Upper lobe of left lung (tissue), 6 donors: Measurements from ENCODE around the gene ITPR2. TPM values are rescaled to one million over a fixed set of nuclear protein-coding genes. Genes with fewer than 3 reads are reported as not detected.
"Not testable (repeated sequence)": the region's sequence is repeated elsewhere in the genome, so short reads cannot be mapped to it uniquely, and the experiment has no call there.

Experiments used
- ATAC-seq, 2 donors: fragments of 200-7000 bp; cut with Tn5 transposase; one replicate each; pipeline ENCODE4 v1.9.1; 2022; ENCODE audit warnings: mild to moderate bottlenecking in 2 of 2, moderate library complexity in 2 of 2; ENCODE audit not compliant: low FRiP score in 2 of 2
- DNase-seq, 2 donors: peaks; one replicate each; pipeline ENCODE4 v3.0.0-alpha.2; 2019 to 2020
- H3K27ac ChIP-seq, 4 donors: fragments of 200-600 bp; sonication (generic); one replicate each; pipeline ENCODE4 v1.5.1; 2016 to 2019
- H3K27me3 ChIP-seq, 4 donors: fragments of 200-600 bp; sonication (generic); one replicate each; pipeline ENCODE4 v1.5.1; 2017 to 2019
- H3K36me3 ChIP-seq, 4 donors: fragments of 200-600 bp; sonication (generic); one replicate each; pipeline ENCODE4 v1.5.1; 2016 to 2019
- H3K4me1 ChIP-seq, 4 donors: fragments of 200-600 bp; sonication (generic); one replicate each; pipeline ENCODE4 v1.5.1; 2018 to 2019
- H3K4me3 ChIP-seq, 4 donors: fragments of 200-600 bp; sonication (generic); one replicate each; pipeline ENCODE4 v1.5.1; 2017 to 2019; ENCODE audit warnings: mild to moderate bottlenecking in 2 of 4, moderate library complexity in 1 of 4
- H3K9me3 ChIP-seq, 4 donors: fragments of 200-600 bp; sonication (generic); one replicate each; pipeline ENCODE4 v1.5.1; 2018 to 2019
- CTCF ChIP-seq, 6 experiments: fragments of 450-650 bp in 4 of 6; fragments of 200-600 bp in 2 of 6; sonication (generic) in 2 of 6; IDR thresholded peaks; one replicate each; pipeline ENCODE4 v1.5.1; 2016 to 2019; ENCODE audit warnings: antibody characterized with exemption in 6 of 6
- EP300 ChIP-seq, 4 donors: sonication (generic); formaldehyde crosslinking; IDR thresholded peaks; one replicate each; pipeline ENCODE4 v1.5.1; 2017; ENCODE audit warnings: antibody characterized with exemption in 4 of 4, control low read depth in 2 of 4
- POLR2A ChIP-seq, 4 donors: fragments of 450-650 bp; IDR thresholded peaks; one replicate each; pipeline ENCODE4 v1.5.1; 2016 to 2017; ENCODE audit warnings: antibody characterized with exemption in 4 of 4, mild to moderate bottlenecking in 2 of 4
- POLR2AphosphoS5 ChIP-seq, 2 donors: sonication (generic); formaldehyde crosslinking; IDR thresholded peaks; one replicate each; pipeline ENCODE4 v1.5.1; 2017; ENCODE audit warnings: antibody characterized with exemption in 2 of 2
- WGBS, 2 donors: methylation state at CpG; one replicate each; pipeline ENCODE4 v1.1.5; 2017 to 2018; 5-methylcytosine and 5-hydroxymethylcytosine counted together
- total RNA-seq, 6 donors: library from RNA; depleted of rRNA in 4 of 6; stranded (reverse); fragments of >200 nt in 4 of 6; gene quantifications; one replicate each; pipeline versions ENCODE4 v1.1.0 to v1.2.1, GENCODE V29; 2016 to 2021
- donor health status: DM: no; HTN: no; CAD: no; lungs with moderate emphysema.
- donor health status: DM: no; HTN: yes; CAD: no; lungs with severe emphysema.

Gene ITPR2
- total RNA-seq, 6 donors from 2014 or later: 35.5 to 115 (median 45.0) TPM

GRCh38 chr12:26838888-26839416, 6.0 kb upstream of the ITPR2 start:
- no peak overlapping the region for H3K4me3 ChIP-seq
- no peaks in the 10 kb centered on the region for H3K9me3 ChIP-seq
- H3K27ac ChIP-seq: no peak overlapping the region
- H3K4me1 ChIP-seq: peaks cover 0 to 3% (median 0%) of the 10 kb centered on the region in 4 donors
- ATAC-seq: no peak
- no peaks in the 10 kb centered on the region for H3K27me3 ChIP-seq
- peak in 1 of 2 donors; percentile 85 for DNase-seq
- WGBS, 2 donors: 95 to 97% methylated on average over 6 to 22 of the region's 24 CpGs
- H3K36me3 ChIP-seq: no peaks in the 10 kb centered on the region
- TF ChIP-seq EP300 (IDR thresholded peaks at IDR 0.05): no peak
- TF ChIP-seq POLR2AphosphoS5 (IDR thresholded peaks at IDR 0.05): no peak
- TF ChIP-seq POLR2A (IDR thresholded peaks at IDR 0.05): no peak
- no peak for TF ChIP-seq CTCF (IDR thresholded peaks at IDR 0.05)

GRCh38 chr12:26836201-26836600, 3.2 kb upstream of the ITPR2 start:
- no peaks in the 10 kb centered on the region for H3K27me3 ChIP-seq

GRCh38 chr12:26834503-26835060, 1.6 kb upstream of the ITPR2 start:
- not testable (repeated sequence) for DNase-seq, H3K27me3 ChIP-seq
- WGBS, 2 donors: 92 to 96% methylated on average over 7 of the region's 7 CpGs

More at GRCh38 chr12:26836201-26836600, 3.2 kb upstream of the ITPR2 start:
- no peaks in the 10 kb centered on the region for H3K36me3 ChIP-seq
- H3K9me3 ChIP-seq: no peaks in the 10 kb centered on the region
- TF ChIP-seq CTCF (IDR thresholded peaks at IDR 0.05): no peak
- DNase-seq (no peak), ATAC-seq (no peak)
- H3K4me3 ChIP-seq: no peak overlapping the region
- H3K4me1 ChIP-seq: peaks cover 2 to 9% (median 3%) of the 10 kb centered on the region in 4 donors
- H3K27ac ChIP-seq: no peak overlapping the region
- 96 to 98% methylated on average over 2 of the region's 2 CpGs for WGBS, 2 donors

GRCh38 chr12:26833743-26834490, 923 bp upstream of the ITPR2 start:
- Histone ChIP-seq H3K27ac (peak overlapping the region; percentile 54 to 98 (median 98)), H3K27me3 (no peaks in the 10 kb centered on the region), H3K4me1 (peaks cover 4 to 18% (median 11%) of the 10 kb centered on the region in 4 donors), H3K4me3 (peak overlapping the region; percentile 7 to 97 (median 88)), H3K36me3 (no peaks in the 10 kb centered on the region), H3K9me3 (no peaks in the 10 kb centered on the region)
- peak; percentile 38 to 66 for DNase-seq
- TF ChIP-seq CTCF (IDR thresholded peaks at IDR 0.05): no peak
- no peak for TF ChIP-seq EP300 (IDR thresholded peaks at IDR 0.05)
- TF ChIP-seq POLR2A (IDR thresholded peaks at IDR 0.05): no peak
- no peak for TF ChIP-seq POLR2AphosphoS5 (IDR thresholded peaks at IDR 0.05)
- WGBS, 2 donors: 19 to 23% methylated on average over 27 of the region's 27 CpGs
- ATAC-seq: peak in 1 of 2 donors; percentile 10

More at GRCh38 chr12:26834503-26835060, 1.6 kb upstream of the ITPR2 start:
- not testable (repeated sequence) for H3K36me3 ChIP-seq, ATAC-seq, H3K4me3 ChIP-seq, H3K9me3 ChIP-seq
- Histone ChIP-seq H3K4me1 (peaks cover 4 to 18% (median 11%) of the 10 kb centered on the region in 4 donors), H3K27ac (peak overlapping the region in 1 of 4 donors; percentile 98)

GRCh38 chr12:26831951-26832821, 808 bp downstream of the ITPR2 start:
- Histone ChIP-seq H3K27ac (peak overlapping the region; percentile 97 to 98 (median 98)), H3K9me3 (no peaks in the 10 kb centered on the region), H3K27me3 (no peaks in the 10 kb centered on the region), H3K4me3 (peak overlapping the region; percentile 85 to 97 (median 88)), H3K36me3 (no peaks in the 10 kb centered on the region), H3K4me1 (peaks cover 4 to 18% (median 11%) of the 10 kb centered on the region in 4 donors)
- ATAC-seq (peak; percentile 67 to 87), DNase-seq (peak; percentile 75 to 93)
- 0 to 1% methylated on average over 16 to 41 of the region's 55 CpGs for WGBS, 2 donors
- TF ChIP-seq POLR2A (IDR thresholded peaks at IDR 0.05): peak in 2 of 4 donors; percentile 67 to 74
- TF ChIP-seq POLR2AphosphoS5 (IDR thresholded peaks at IDR 0.05): peak in 1 of 2 donors; percentile 65
- TF ChIP-seq EP300 (IDR thresholded peaks at IDR 0.05): no peak
- no peak for TF ChIP-seq CTCF (IDR thresholded peaks at IDR 0.05)
